Brain microvascular endothelial cell (primary cell): Measurements from ENCODE around the gene TCP11.
A peak's percentile ranks its signal among the peaks of the same experiment; 100 is the strongest.

Experiments
- DNase-seq: peaks from one replicate; pipeline ENCODE4 v3.0.0-alpha.2; 2020
- H3K27ac ChIP-seq: fragments of 250-450 bp; sonication (Bioruptor Pico); 2 replicates; pipeline ENCODE4 v1.5.1; 2020; ENCODE audit warnings: mild to moderate bottlenecking, moderate library complexity
- H3K27me3 ChIP-seq: fragments of 250-450 bp; sonication (Bioruptor Pico); replicated peaks from 2 replicates; pipeline ENCODE4 v1.5.1; 2020; ENCODE audit warnings: mild to moderate bottlenecking
- H3K36me3 ChIP-seq: fragments of 250-450 bp; sonication (Bioruptor Pico); replicated peaks from 2 replicates; pipeline ENCODE4 v1.5.1; 2020; ENCODE audit warnings: mild to moderate bottlenecking
- H3K4me3 ChIP-seq: 2 replicates; pipeline ENCODE4 v1.5.1; 2011; ENCODE audit warnings: low read depth, mild to moderate bottlenecking, control low read depth, low read length, moderate library complexity
- in situ Hi-C: cut with HindIII; loops from 2 replicates; pipeline ENCODE4 v1.10.0; 2017; ENCODE audit warnings: low sequenced_read_pairs, low pct_ligation_motif_present
- TF ChIP-seq, protein P1 (sequence below): IDR thresholded peaks from 2 replicates; pipeline ENCODE4 v1.5.1; 2011; ENCODE audit warnings: low read depth, mild to moderate bottlenecking, moderate library complexity, low read length, control low read depth, inconsistent platforms; ENCODE audit errors: missing control alignments

Gene TCP11

DNA sequence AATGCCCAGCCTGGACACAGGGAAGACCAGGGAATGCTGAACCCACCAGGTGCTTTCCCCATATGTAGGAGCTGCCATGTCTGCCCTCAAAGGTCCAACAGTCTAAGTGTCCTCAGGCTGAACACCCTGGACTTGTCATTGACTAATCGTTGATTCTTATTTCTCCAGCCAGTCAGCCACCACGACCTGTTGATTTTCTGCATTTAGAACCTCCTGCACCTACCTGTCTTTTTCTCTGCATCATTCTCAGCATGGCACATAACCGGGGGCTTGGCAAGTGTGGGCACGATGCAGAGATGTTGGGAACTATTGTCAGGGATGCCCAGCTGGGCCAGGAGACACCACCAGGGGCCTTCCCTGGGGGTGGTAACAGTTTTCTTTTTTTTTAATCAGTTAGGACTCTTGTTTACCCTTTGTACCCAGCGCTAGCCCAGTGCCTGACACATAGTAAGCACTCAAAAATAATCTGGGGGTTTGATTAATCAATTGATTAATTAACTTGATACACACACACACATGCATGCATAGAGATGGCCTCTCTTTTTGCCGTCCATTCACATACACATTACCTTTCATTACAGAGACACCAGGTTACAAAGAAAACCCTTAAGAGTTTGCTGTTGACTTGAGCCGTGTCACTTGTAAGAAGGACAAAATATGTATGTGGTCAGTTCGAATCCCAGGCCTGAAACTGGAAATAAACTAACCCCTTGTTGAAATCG is 43.6 kb upstream of the TCP11 start:
- in situ Hi-C loops, result no loop called here
- TF ChIP-seq, protein P1, sequence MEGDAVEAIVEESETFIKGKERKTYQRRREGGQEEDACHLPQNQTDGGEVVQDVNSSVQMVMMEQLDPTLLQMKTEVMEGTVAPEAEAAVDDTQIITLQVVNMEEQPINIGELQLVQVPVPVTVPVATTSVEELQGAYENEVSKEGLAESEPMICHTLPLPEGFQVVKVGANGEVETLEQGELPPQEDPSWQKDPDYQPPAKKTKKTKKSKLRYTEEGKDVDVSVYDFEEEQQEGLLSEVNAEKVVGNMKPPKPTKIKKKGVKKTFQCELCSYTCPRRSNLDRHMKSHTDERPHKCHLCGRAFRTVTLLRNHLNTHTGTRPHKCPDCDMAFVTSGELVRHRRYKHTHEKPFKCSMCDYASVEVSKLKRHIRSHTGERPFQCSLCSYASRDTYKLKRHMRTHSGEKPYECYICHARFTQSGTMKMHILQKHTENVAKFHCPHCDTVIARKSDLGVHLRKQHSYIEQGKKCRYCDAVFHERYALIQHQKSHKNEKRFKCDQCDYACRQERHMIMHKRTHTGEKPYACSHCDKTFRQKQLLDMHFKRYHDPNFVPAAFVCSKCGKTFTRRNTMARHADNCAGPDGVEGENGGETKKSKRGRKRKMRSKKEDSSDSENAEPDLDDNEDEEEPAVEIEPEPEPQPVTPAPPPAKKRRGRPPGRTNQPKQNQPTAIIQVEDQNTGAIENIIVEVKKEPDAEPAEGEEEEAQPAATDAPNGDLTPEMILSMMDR, result no peak
- Histone ChIP-seq H3K4me3 (no peak overlapping the region), H3K27me3 (no peaks in the 10 kb centered on the region), H3K27ac (no peak overlapping the region), H3K36me3 (no peaks in the 10 kb centered on the region)
- no peak for DNase-seq

DNA sequence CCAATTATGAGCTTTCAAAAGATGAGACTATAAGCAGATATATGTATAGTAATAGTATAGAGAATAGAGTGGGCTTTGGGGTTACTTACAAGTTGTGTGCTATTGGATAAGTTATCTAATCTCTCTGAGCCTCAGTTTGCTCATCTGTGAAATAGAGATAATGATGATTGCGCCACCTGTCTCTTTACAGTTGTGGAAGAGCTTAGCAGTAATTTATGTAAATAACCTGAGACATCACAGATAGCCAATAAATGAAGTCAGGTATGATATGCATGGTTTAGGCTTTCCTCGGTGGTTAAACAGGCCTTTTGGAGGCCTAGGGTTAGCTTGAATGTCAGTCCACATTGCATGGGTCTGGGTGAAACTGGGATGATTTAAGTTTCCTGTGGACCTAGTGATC is 42.8 kb upstream of the TCP11 start:
- DNase-seq, result no peak
- H3K27ac ChIP-seq, result no peak overlapping the region
- no peaks in the 10 kb centered on the region for H3K36me3 ChIP-seq
- H3K4me3 ChIP-seq, result no peak overlapping the region
- in situ Hi-C loops, result no loop called here
- TF ChIP-seq, protein P1, result no peak
- no peaks in the 10 kb centered on the region for H3K27me3 ChIP-seq

DNA sequence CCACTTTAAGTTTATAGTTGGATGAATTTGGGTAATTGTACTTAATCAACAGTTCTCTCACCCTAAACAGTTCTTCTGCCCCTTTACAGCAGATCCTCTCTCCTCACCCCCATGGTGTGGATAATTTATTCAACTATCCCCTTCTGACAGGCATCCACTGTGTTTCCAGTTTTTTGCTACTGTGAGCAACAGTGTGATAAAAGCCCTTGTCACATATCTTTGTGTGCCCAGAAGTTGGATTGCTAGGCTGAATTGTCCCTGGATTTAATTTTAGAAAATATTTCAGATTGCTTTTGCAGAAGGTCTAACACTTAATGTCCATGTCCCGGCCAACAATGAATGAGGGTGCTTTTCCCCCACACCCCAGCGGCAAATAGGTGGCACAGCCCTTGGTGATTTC is 42.1 kb upstream of the TCP11 start:
- Histone ChIP-seq H3K36me3 (no peaks in the 10 kb centered on the region), H3K4me3 (no peak overlapping the region), H3K27me3 (no peaks in the 10 kb centered on the region), H3K27ac (no peak overlapping the region)
- TF ChIP-seq, protein P1, result no peak
- DNase-seq, result no peak
- in situ Hi-C loops, result no loop called here

DNA sequence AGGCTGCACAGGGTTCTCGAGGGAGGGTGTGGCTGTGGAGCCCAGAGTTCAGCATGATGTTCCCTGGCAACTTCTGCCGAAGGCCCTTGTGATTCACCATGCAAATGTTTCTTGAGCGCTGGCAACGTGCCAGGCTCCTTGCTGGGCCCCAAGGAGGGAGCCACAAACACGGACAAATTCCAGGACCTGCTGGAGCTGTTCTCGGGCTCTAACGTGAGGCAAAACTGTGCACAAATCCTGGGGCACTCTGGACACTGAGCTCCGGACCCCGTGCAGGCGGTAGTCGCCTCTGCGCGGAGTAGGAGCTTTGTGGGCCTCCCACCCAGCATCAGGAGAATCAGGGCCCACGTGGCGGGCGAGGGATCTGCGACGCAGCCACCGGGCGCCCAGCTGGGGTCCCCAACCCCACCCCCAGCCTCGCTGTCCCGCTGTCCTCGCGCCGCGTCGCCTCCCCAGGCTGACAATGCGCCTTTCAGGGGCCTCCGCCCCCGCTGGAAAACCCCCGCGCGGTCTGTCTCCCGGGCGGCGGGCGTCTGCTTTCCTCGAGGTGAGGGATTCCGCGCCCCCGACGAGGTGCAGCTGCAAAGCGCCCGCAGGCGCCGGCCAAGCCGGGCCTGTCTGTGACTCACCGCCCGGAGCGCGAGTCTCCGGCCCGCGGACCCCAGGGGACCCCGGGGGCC is 40.9 kb upstream of the TCP11 start:
- Histone ChIP-seq H3K27ac (peak overlapping the region; percentile 77), H3K36me3 (no peaks in the 10 kb centered on the region), H3K4me3 (no peak overlapping the region), H3K27me3 (no peaks in the 10 kb centered on the region)
- in situ Hi-C loops, result no loop called here
- TF ChIP-seq, protein P1, result no peak
- DNase-seq, result peak; percentile 84

DNA sequence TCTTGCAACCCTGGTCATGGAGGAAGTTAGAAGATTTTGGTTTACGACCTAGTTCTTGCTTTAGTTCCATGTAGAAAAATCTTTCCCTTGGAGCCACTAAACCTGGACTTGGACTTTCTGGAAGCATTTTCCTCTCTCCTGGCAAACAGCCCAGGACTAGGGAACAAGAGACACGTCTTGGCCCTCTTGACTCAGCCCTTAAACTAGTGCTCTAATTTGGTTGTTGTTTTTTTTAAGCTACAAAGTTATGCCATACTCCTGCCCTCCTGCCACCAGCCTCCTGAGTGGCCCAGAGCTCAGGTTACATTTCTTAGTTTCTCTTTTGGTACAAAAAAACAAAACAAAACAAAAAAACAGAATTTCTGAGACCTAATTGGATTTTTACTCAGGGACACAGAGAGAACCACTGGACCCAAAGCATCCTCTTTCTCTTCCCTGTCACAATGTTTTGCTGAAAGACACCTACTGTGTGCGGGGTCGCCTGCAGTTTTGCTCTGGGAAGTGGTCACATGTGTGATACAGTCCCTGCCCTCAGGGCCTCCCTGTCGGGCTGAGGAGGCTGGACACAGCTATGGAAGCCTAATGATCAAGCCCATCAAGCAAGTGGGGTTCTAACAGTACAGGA is 40.3 kb upstream of the TCP11 start:
- in situ Hi-C loops, result no loop called here
- TF ChIP-seq, protein P1, result no peak
- H3K36me3 ChIP-seq, result no peaks in the 10 kb centered on the region
- H3K27ac ChIP-seq, result peak overlapping the region; percentile 77
- H3K27me3 ChIP-seq, result no peaks in the 10 kb centered on the region
- H3K4me3 ChIP-seq, result no peak overlapping the region
- DNase-seq, result no peak
